SJCRH30 (cell line): ENCODE measurements around the gene ASB2. TPM values are rescaled to one million over a fixed set of nuclear protein-coding genes. Genes with fewer than 3 reads are reported as not detected.
A peak's percentile ranks its signal among the peaks of the same experiment; 100 is the strongest.

Source experiments
- DNase-seq, 2 experiments: peaks; one replicate each; pipeline ENCODE4 v3.0.0-alpha.2; 2015 to 2020
- H3K27ac ChIP-seq: fragments of 250-450 bp; sonication (Bioruptor Pico); 2 replicates; pipeline ENCODE4 v1.5.1; 2020; ENCODE audit warnings: mild to moderate bottlenecking, moderate library complexity
- H3K27me3 ChIP-seq: fragments of 250-450 bp; sonication (Bioruptor Pico); 2 replicates; pipeline ENCODE4 v1.5.1; 2020; ENCODE audit warnings: mild to moderate bottlenecking, moderate library complexity
- H3K36me3 ChIP-seq: fragments of 250-450 bp; sonication (Bioruptor Pico); 2 replicates; pipeline ENCODE4 v1.5.1; 2020; ENCODE audit warnings: mild to moderate bottlenecking, moderate library complexity
- H3K4me1 ChIP-seq: fragments of 250-450 bp; sonication (Bioruptor Pico); 2 replicates; pipeline ENCODE4 v1.5.1; 2020; ENCODE audit warnings: mild to moderate bottlenecking, moderate library complexity
- H3K4me3 ChIP-seq: fragments of 250-450 bp; sonication (Bioruptor Pico); 2 replicates; pipeline ENCODE4 v1.5.1; 2020; ENCODE audit warnings: mild to moderate bottlenecking, moderate library complexity
- H3K9me3 ChIP-seq: fragments of 250-450 bp; sonication (Bioruptor Pico); replicated peaks from 2 replicates; pipeline ENCODE4 v1.5.1; 2020; ENCODE audit warnings: mild to moderate bottlenecking, moderate library complexity
- total RNA-seq: library from RNA; depleted of rRNA; stranded (reverse); fragments of >200 nt; shearing (Covaris generic); gene quantifications from 2 replicates; pipeline ENCODE4 v1.2.3, GENCODE V29; 2014

The ASB2 gene
- total RNA-seq, 1 experiment from 2014 or later = 2.4 TPM

DNA sequence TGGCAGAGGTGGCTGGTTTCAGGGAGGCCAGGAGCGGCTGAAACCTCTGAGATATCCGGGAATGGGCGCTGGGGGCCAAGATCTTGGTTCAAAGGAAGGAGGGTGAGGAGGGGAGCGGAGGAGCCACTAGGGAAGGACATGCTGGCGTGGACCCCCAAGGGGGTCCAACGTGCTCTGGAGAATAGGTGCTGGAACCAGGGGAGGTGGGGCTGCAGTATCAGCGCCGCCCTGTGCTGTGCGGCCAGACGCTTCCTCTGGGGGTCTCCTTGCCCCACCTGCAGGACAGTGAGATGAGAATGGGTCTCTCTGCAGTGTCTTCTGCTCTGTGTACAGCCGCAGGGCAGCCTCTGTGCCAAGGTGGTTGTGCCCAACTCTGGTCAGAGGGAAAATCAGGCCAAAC, 46.7 kb downstream of the ASB2 start:
- DNase-seq = no peak
- H3K27me3 ChIP-seq = no peaks in the 10 kb centered on the region
- no peaks in the 10 kb centered on the region for H3K36me3 ChIP-seq
- H3K27ac ChIP-seq = no peak overlapping the region
- no peaks in the 10 kb centered on the region for H3K4me1 ChIP-seq
- no peaks in the 10 kb centered on the region for H3K9me3 ChIP-seq
- no peak overlapping the region for H3K4me3 ChIP-seq

DNA sequence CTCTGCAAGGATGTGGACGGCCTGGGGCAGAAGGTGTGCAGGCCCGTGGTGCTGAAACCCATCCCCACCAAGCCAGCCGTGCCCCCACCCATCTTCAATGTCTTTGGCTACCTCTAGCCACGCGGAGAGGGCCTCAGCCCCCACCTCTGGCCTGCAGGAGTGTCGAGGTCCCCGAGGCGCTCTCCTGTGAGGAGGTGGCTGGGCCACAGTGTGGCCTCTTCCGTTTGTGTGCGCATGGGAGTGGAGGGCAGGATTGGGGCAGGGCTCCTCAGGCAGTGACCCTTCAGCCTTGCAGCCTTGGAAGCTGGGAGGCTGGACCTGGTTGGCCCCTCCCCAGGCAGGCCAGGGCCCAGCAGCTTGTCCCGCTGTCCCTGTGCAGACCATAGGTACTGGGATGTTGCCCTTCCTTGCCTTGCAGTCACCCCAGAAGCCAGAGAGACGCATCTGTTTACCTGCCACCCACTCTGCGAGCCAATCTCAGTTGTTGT, 47.3 kb downstream of the ASB2 start:
- Histone ChIP-seq H3K36me3 (no peaks in the 10 kb centered on the region), H3K27me3 (no peaks in the 10 kb centered on the region), H3K27ac (no peak overlapping the region), H3K4me3 (no peak overlapping the region), H3K4me1 (no peaks in the 10 kb centered on the region), H3K9me3 (no peaks in the 10 kb centered on the region)
- DNase-seq = no peak

DNA sequence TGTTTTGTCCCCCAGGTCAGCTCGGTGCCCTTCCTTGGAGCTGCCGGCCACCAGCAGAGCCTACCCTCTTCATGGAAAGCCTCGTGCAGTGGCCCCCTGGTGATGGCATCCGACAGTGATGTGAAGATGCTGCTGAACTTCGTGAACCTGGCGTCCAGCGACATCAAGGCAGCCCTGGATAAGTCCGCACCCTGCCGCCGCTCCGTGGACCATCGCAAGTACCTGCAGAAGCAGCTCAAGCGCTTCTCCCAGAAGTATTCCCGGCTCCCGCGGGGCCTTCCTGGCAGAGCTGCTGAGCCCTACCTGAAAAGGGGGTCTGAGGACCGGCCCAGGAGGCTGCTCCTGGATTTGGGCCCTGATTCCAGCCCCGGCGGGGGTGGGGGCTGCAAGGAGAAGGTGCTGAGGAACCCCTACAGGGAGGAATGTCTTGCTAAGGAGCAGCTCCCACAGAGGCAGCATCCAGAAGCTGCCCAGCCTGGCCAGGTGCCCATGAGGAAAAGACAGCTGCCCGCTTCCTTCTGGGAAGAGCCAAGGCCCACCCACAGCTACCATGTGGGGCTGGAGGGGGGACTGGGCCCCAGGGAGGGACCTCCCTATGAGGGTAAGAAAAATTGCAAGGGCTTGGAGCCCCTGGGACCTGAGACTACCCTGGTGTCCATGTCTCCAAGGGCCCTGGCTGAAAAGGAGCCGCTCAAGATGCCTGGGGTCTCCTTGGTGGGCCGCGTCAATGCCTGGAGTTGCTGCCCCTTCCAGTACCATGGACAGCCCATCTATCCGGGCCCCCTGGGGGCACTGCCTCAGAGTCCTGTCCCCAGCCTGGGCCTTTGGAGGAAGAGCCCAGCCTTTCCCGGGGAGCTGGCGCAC, 48.0 kb downstream of the ASB2 start:
- H3K9me3 ChIP-seq = no peaks in the 10 kb centered on the region
- no peaks in the 10 kb centered on the region for H3K36me3 ChIP-seq
- no peaks in the 10 kb centered on the region for H3K4me1 ChIP-seq
- peak in 1 of 2 experiments; percentile 21 for DNase-seq
- H3K4me3 ChIP-seq = no peak overlapping the region
- H3K27me3 ChIP-seq = no peaks in the 10 kb centered on the region
- H3K27ac ChIP-seq = no peak overlapping the region

DNA sequence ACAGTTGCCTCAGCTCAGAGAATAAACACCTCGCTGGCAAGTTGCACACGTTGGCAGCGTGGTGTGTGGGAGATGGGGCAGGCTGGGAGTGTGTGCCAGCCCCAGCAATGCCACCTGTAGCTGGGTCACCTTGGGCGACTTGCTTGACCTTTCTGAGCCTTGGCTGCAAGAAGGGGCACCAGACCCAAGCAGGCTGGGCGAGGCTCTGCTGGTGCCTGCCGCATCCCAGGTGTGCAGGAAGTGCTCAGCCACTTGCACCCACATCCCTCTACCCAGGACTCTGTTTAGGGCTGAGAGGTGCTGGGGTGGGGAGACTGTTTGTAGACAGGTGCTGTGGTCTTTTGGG, 48.6 kb downstream of the ASB2 start:
- Histone ChIP-seq H3K4me3 (no peak overlapping the region), H3K27ac (no peak overlapping the region), H3K4me1 (no peaks in the 10 kb centered on the region), H3K27me3 (no peaks in the 10 kb centered on the region), H3K36me3 (no peaks in the 10 kb centered on the region), H3K9me3 (no peaks in the 10 kb centered on the region)
- no peak for DNase-seq

DNA sequence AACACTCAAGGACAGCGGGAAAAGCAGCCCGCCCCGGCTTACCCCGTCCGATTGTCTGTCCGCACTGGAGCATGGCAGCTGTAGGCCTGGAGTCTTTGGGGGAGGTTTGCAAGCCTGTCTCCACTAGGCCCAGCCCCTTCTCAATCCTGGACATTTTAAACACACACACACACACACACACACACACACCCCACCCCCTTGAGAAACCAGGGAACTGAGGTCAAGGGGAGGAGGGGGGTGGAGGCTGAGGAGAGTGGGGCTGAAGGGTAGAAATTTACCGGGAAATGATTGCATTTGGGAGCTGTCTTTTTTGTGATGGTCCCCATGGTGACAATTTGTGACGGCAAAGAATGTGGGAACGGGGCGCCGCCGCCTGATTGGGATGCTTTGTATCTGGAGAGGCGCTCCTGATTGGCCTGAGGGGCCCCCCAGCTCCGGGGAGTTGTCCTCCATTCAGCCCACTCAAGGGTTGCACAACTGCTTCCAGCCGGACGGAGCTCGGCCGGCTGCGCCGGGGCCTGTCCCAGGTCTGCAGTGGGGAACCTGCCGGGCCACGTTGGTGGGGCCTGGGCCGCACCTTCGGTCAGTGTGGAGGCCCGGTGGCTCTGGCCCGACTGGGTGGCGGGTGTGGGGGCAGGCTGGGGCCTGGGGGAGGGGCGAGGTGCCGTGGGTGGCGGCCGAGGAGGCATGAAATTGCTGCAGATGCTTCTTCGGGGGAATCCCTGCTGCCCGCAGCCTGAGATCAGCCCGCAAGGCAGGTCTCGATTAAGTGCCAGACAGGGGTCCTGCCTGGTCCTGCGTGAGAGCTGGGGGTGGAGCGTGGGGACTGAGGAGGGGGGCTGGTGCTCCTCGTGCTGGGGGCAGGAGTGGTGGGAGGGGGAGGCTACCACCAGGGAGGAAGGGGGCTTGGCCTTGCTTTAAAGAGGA, 49.2 kb downstream of the ASB2 start, which contains the start of gene FAM181A:
Gene FAM181A, plus strand, starts transcription at position 472 of the 927 bp plus-strand sequence. CDS start 942 bp downstream, outside the sequence.
- H3K27ac ChIP-seq = no peak within 1 kb of the TSS
- H3K9me3 ChIP-seq = no peaks in the 10 kb centered on the region
- DNase-seq = no peak
- H3K4me1 ChIP-seq = no peaks in the 10 kb centered on the region
- H3K4me3 ChIP-seq = no peak within 1 kb of the TSS
- H3K36me3 ChIP-seq = no peaks in the 10 kb centered on the region
- no peaks in the 10 kb centered on the region for H3K27me3 ChIP-seq

DNA sequence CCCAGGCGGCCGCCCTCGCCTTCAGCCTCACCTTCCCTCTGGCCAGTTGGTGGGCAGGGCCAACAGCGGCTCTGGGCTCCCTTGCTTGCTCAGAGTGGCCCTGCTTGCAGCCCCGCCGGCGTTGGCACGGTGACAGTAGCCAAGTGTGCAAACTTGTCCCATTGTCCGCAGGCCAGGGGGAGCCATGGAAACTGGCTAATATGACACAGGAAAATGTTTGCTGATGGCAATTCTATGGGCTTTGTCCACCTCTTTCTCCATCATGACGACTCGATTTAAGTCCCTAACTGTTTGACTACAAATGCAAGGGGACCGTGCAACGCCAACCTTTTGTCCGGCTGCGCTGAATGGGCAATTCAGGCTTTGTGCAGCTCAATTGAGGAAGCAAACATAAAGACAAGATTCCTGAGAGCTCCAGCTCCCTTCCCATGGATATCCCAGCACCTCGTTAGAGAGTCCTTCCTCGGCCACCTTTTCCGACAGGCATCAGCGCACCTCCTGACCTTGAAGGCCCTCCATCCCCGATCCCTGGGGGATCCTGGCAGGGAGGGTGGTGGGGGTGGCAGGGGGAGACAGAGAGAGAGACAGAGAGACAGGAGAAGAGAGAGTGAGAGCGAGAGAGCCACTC, 50.0 kb downstream of the ASB2 start:
- Histone ChIP-seq H3K27me3 (no peaks in the 10 kb centered on the region), H3K36me3 (no peaks in the 10 kb centered on the region), H3K27ac (no peak overlapping the region), H3K9me3 (no peaks in the 10 kb centered on the region), H3K4me3 (no peak overlapping the region), H3K4me1 (no peaks in the 10 kb centered on the region)
- DNase-seq = no peak

DNA sequence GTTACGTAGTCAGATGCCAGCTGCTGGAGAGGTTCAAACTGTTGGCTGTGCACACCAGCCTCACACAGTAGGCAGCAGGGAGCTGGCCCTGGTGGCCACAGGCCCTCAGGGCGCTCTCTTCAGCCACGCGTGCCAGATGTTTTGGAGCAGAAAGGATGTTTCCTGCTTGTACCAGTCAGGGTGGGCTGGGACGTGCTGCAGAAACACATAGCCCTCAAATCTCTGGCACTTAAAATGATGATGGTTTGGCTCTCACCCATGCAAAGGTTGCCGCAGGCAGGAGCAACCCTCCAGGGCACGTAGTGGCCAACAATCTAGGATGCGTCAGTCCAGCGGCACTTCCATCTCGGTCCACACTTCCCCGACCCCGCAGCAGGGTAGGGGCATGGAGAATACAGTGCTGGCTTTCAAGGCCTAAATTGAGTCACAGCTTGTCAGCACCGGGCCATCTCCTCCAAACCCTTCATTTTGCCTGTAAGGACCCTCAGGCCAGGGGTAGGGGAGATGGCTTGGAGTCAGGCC, 50.9 kb downstream of the ASB2 start:
- no peak for DNase-seq
- no peaks in the 10 kb centered on the region for H3K9me3 ChIP-seq
- no peak overlapping the region for H3K4me3 ChIP-seq
- no peaks in the 10 kb centered on the region for H3K36me3 ChIP-seq
- H3K4me1 ChIP-seq = no peaks in the 10 kb centered on the region
- H3K27ac ChIP-seq = no peak overlapping the region
- H3K27me3 ChIP-seq = no peaks in the 10 kb centered on the region

DNA sequence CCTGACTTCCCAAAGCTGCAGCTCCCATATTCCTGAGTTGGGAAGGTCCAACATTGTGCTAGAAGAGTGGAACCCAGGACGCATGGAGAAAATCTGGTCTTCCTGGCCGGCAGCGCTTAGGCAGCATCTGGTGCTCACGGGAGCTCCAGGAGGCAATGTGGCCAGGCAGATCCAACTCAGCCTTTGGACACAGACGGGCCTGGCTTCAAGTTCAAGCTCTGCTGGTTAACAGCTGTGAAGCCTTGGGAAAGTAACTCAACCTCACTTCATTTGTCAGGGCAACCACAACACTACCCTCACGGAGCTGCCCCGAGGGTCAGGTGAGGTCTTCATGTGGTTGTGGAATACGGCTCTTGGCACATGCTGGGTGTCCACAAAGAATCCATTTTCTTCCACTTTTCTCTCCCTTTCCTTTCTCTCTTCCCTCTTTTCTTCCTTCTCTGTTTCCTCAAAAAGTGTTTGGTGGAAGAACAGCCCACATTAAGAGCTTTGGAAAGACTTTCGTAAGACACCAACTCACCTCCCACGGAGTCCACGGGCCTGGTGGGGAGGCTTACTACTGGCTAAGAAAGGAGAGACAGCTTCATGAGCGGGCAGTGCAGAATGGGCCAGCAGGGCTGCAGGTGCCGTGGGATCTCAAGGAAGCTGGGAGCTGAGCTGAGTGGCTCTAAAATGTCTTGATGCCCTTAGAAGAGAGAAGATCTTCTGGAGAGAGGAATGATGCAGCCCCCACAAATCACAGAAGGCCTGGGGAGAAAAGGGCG, 51.6 kb downstream of the ASB2 start:
- H3K9me3 ChIP-seq = no peaks in the 10 kb centered on the region
- H3K27ac ChIP-seq = no peak overlapping the region
- H3K4me3 ChIP-seq = no peak overlapping the region
- H3K36me3 ChIP-seq = no peaks in the 10 kb centered on the region
- DNase-seq = no peak
- no peaks in the 10 kb centered on the region for H3K4me1 ChIP-seq
- no peaks in the 10 kb centered on the region for H3K27me3 ChIP-seq

DNA sequence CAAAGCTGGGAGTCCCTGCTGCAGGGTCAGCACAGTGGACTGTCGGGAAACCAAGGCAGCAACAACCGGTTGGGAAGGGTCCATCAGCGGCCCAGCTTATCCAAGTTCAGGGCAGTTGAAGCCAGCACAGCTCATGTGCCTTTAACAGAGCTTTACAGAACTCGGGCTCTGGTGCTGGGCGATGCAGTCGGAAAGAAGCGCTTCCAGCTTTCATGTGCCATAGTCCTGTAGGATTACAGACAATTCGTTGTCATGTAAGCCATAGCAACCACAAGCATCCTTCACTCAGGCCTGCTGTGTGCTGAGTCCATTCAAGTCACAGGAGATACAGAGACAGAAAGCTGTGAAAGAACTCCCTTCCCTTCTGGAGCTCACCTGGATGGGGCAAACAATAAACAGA, 52.7 kb downstream of the ASB2 start:
- Histone ChIP-seq H3K27ac (no peak overlapping the region), H3K36me3 (no peaks in the 10 kb centered on the region), H3K4me1 (no peaks in the 10 kb centered on the region), H3K27me3 (no peaks in the 10 kb centered on the region), H3K4me3 (no peak overlapping the region), H3K9me3 (no peaks in the 10 kb centered on the region)
- DNase-seq = no peak

DNA sequence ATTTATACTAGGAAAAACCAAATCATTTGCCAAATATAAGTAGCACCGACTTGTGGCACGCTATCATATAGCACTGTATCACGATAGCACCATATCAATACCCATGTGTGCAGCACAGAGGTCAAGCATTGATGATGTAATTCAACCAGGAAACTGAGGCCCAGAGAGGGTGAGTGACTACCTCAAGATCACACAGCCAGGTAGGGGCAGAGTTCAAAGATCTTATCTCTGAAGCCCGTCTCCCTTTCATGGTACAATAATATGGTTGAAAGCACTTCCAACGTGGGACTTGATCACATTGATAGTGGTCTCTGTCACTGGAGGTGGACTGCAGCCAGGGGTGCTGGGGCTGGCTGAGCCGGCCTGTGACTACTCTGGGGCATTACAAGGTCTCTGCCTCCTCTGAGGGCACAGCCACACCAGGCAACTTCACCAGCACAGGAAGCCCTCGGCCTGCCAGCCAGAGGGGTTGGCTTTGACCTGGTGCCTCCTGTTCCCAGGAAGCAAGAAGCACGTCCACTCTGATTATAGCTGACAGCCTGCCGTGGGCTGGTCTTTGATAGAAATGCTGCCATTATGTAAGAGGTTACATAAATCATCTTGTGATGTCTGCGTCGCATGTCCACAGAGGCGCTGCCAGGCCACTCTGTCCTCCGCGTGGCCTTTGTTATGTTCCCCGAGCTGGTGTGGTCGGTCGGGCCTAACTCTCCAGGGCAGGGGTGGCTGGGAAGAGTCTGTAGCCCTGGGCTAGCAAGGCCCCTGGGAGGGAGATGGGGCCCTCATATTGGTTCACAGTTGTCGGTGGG, 55.2 kb downstream of the ASB2 start:
- Histone ChIP-seq H3K4me3 (no peak overlapping the region), H3K9me3 (no peaks in the 10 kb centered on the region), H3K4me1 (no peaks in the 10 kb centered on the region), H3K27ac (no peak overlapping the region), H3K27me3 (no peaks in the 10 kb centered on the region), H3K36me3 (no peaks in the 10 kb centered on the region)
- no peak for DNase-seq

DNA sequence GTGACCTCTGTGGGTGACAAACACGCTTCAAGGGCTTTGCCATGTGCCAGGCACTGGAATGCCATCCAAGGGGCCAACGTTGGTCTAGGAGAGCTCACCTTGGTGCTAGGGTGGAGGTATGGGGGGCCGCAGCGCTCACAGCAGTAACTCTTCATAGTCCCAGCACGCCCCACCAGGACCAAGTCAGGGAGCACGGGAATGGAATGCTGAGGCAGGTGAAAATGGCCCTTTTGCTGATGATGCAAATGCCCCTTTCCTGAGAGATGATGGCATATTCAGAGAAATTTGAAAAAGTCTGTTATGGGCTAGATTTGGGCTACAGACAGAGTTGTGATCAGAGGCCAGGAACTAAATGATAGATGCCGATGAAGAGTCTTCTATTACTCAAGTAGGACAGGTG, 59.2 kb downstream of the ASB2 start:
- Histone ChIP-seq H3K9me3 (no peaks in the 10 kb centered on the region), H3K36me3 (no peaks in the 10 kb centered on the region), H3K4me1 (no peaks in the 10 kb centered on the region), H3K27ac (no peak overlapping the region), H3K27me3 (no peaks in the 10 kb centered on the region), H3K4me3 (no peak overlapping the region)
- no peak for DNase-seq

DNA sequence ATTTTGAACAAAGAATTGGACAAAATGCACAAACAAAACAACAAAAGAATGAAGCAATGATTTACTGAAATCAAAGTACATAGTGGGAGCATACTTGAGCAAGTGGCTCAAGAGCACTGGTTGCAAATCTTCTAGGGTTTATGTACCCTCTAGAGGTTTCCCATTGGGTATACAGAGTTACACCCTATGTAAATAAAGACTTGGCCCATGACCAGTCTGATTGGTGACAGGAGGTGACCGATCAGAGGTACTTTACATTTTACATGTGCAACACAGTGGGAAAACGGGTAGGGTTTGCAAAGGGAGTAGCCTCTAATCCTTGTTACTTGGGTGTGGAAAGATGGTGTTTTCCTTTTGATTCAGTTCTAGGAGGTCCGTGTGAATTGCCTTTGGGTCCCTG, 59.9 kb downstream of the ASB2 start:
- Histone ChIP-seq H3K36me3 (no peaks in the 10 kb centered on the region), H3K27ac (no peak overlapping the region), H3K27me3 (no peaks in the 10 kb centered on the region), H3K4me1 (no peaks in the 10 kb centered on the region), H3K4me3 (no peak overlapping the region), H3K9me3 (no peaks in the 10 kb centered on the region)
- no peak for DNase-seq

DNA sequence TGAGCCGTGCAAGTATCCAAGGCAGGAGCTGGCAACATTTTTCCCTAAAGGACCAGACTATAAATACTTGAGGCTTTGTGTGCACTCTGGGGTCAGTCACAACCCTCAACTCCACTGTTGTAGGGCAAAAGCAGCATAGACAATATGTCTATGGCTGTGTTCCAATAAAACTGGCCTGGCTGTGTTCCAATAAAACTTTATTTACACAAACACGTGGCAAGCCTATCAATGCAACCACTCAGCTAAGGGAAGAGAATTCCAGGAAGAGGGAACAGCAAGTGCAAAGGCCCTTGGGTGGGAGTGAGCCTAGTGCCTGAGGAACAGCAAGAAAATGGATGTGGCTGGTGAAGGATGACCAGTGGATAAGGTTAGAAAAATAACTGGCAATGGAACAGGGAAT, 60.6 kb downstream of the ASB2 start:
- H3K27me3 ChIP-seq = no peaks in the 10 kb centered on the region
- H3K4me3 ChIP-seq = no peak overlapping the region
- H3K36me3 ChIP-seq = no peaks in the 10 kb centered on the region
- no peaks in the 10 kb centered on the region for H3K4me1 ChIP-seq
- no peak for DNase-seq
- no peaks in the 10 kb centered on the region for H3K9me3 ChIP-seq
- H3K27ac ChIP-seq = no peak overlapping the region
